ENCODE data around the gene SAPCD2.
A peak's percentile ranks its signal among the peaks of the same experiment; 100 is the strongest.
"Not testable (repeated sequence)": the region's sequence is repeated elsewhere in the genome, so short reads cannot be mapped to it uniquely, and the experiment has no call there.

The SAPCD2 gene

DNA sequence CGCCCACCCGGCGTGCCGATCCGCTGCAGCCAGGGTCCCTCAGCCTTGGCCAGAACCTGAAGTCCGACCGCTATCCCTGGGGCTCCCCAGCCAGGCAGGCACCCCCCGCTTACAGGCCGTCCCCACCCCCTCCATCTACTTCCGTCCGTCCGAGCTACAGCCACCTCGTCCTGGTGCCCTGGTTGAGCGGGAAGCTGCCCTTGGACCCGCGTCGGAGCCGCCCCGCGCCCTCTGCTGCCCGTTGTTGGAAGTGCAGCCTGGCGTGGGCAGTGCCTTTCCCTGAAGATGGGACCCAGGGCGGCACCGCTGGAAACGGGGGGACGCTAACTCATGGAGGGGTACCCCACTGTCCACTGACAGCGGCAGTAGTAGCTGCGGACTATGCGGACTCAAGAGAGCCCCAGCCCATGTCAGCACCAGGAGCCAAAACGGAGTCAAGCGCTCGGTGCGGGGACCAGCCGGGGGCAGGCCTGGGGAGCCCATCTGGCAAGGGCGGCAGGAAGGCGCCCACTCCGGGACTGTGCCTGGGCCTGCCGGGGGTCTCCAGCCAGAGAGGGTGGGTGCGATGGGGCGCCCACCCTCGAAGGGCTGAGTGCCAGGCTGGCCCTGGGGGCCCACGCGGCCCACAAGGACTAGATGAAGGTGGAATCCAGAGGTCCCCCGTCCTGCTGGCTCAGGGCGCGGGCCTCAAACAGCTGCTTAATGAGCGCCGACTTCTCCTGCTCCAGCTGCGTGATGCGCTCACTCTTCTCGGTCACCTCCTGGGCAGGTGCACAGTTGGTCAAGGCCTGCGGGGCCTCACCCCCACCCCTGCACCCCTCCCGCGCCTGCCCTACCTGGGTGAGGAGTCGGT is 6.1 kb downstream of the SAPCD2 start:
- peak; percentile 59 for DNase-seq (ENCODE audit: low spot score)

- DNase-seq (ENCODE audit: low spot score), result no peak
Observed at GRCh38 chr9:137063311-137064026, 6.9 kb downstream of the SAPCD2 start.

- not testable (repeated sequence) for DNase-seq (ENCODE audit: low spot score)
Observed at GRCh38 chr9:137062798-137063197, 7.6 kb downstream of the SAPCD2 start.

GRCh38 chr9:137062384-137062783 is 8.0 kb downstream of the SAPCD2 start:
- DNase-seq (ENCODE audit: low spot score), result no peak

DNA sequence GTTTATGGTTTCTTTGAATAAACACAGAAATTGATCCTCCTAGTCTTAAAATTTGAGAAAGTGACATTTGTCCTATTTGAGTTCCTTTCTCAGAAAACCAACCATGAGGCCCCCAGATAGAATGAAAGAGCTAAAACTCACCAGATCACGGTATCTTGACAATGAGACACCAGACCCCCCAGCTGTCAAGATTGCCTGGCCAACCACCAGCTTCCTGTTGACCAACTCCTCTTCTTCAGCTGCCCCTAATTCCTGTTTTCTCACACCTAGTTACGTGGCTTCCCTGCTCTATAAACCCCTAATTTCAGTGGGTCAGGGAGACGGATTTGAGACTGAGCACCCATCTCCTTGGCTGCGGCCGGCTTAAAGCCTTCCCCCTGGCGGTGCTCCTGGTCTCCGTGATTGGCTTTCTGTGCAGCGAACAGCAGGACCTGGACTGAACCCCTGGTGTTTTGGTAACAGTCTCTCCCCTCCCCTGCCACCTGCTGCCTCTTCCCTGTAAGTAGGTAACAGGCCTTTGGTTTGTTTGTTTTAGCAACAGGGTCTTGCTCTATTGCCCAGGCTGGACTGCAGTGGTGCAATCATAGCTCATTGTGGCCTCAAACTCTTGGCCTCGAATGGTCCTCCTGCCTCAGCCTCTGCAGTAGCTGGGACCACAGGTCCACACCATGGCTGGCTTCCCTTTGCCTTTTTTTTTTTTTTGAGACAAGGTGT is 11.7 kb downstream of the SAPCD2 start:
- DNase-seq (ENCODE audit: low spot score), result no peak

DNA sequence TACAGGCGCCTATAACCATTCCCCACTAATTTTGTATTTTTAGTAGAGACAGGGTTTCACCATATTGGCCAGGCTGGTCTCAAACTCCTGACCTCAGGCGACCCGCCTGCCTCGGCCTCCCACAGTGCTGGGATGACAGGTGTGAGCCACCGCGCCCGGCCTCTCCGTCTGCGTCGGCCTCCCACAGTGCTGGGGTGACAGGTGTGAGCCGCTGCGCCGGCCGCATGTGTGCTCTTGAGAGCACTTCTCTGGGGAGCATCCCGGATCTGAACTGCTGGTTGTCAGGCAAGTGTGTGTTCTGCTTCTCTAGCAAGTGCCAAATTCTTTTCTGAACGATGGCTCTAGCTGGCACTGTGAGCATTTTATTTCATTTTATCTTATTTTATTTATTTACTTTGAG is 12.8 kb downstream of the SAPCD2 start:
- DNase-seq (ENCODE audit: low spot score), result no peak

DNA sequence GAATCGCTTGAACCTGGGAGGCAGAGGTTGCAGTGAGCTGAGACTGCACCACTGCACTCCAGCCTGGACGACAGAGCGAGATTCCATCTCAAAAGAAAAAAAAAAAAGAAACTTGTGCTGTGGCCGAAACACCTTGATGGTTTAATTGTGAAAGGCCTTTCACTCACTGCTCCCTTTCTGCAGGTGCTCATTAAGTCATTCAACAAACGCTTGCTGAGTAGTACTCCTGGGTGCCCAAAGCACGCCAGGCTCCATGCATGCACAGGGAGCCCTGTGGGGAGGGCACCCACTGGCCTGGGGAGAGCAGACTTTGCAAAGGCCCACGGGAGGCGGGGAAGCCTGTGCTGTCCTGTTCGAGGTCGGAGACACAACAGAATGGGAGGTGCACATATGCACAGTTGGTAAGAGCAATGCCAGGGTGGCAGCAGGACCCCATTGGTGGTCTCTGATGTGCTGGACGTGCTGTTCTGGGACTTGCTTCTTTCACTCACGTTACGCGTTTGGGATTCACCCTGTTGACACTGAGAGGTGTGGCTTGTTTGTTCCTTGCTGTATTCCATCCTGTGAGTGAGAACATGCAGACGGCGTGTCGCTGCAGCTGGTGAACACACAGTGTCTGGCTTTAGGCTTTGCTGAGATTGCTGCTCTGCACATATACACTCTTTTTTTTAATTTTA is 13.5 kb downstream of the SAPCD2 start:
- no peak for DNase-seq (ENCODE audit: low spot score)

DNA sequence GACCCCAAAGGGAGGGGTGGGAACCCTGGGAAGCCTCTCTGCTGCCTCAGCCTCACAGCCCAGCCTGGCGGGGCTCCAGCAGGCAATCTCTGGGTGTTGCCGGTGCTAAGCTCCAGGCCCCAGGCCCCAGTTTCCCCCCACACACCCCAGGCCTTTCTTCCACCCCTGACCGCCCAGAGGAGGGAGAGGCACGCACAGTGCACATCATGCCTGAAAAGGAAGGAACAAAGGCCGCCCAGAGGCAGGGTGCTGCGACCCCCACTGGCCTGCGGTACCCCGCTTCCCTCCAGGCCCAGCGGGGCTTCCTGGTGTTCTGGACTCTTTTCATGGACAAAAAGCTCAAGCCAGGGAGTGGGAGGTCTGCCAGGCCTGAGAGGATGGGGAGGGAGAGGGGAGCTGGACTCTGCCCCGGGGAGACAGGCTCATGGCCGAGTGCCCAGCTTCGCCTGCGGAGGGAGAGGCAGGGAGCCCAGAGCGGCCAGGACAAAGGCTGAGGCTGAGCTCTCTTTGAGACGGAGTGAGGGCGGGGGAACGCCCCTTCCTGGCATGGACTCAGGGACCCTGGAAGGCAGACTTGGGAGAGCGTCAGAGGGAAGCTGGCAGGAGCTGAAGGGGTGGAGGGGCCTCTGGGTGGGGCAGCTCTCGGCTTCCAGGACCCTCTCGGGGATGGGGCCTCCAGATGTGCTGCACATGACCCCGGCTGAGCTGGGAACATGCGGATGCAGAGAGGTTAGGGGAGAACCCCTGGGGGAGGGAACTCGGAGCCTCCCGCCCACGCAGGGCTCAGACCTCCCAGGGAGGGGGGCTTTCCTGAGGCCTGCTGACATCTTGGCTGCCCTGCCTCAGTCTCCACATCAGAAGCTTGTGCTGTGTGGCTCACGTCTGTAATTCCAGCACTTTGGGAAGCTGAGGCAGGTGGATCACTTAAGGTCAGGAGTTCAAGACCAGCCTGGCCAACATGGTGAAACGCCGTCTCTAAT is 14.7 kb downstream of the SAPCD2 start:
- no peak for DNase-seq (ENCODE audit: low spot score)

DNA sequence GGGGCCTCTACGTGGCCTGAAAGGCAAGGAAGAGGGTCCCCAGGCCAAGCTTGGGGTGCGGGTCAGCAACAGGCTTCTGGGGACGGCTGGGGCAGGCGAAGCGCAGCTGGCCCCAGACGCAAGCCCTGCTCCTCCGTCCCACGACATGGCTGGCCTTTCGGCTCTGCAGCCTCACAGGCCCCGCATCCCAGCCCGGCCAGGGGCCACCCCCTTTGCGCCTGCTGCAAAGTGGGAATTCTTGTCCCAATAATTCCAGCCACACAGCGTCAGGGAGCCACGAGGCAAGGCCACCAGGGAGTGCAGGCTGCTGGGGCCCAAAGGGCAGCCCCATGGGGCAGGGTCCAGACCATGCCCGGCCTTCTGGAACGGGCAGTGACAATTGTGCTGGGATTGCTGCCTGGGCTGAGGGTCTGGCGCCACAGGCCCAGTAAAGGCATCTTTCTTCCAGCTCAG is 15.4 kb downstream of the SAPCD2 start:
- DNase-seq (ENCODE audit: low spot score), result no peak

DNA sequence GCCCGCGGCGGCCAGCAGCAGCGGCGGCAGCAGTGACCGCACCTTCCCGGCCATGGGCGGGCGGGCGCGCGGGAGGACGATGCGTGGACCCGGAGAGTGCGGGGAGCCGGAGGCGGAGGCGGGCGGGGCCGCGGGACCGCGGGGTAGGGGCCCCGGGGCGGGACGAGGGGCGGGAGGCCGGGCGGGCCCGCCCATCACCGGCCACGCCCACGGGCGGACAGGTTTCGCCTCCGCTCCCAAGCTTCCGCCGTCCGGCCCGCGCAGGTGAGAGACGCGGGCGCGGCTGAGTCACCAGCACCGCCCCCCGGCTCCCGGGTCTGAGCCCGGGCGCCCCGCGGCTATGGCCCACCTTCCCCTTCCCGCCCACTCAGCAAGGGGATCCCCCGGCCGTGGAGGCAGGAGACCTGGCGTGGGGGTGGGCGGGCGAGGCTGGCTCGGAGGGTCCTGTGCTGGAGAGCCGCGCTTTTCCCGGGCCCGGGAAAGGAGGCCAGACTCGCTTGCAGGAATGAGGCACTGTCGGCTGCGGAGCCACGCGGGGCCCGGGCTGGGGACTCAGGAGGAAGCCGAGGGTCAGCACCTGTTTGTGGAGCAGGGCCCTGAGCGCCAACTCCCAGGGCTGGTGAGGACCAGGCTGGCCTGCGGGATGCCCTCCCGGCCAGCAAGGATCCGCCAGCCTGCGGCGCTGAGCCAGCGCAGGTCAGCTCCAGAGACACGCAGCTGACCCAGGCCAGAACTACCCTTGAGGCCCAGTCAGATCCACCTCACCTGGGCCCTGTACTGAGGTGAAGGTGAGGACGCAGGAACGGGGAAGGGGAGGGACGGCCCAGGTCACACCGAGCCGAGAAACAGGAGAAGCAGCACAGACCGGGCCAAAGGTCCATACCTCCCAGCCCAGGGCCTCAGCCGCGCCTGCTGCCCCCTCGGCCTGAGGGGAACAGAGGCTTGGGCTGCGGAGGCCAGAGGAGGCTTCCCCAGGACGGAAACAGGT is 16.1 kb downstream of the SAPCD2 start, which contains the start of gene ENTPD2:
Gene ENTPD2, minus strand, starts transcription at position 118 of the 988 bp plus-strand sequence. Its CDS starts 64 bp downstream, at position 54.
- DNase-seq (ENCODE audit: low spot score), result peak; percentile 36

GRCh38 chr9:137052998-137053943 is 17.1 kb downstream of the SAPCD2 start:
- no peak for DNase-seq (ENCODE audit: low spot score)

DNA sequence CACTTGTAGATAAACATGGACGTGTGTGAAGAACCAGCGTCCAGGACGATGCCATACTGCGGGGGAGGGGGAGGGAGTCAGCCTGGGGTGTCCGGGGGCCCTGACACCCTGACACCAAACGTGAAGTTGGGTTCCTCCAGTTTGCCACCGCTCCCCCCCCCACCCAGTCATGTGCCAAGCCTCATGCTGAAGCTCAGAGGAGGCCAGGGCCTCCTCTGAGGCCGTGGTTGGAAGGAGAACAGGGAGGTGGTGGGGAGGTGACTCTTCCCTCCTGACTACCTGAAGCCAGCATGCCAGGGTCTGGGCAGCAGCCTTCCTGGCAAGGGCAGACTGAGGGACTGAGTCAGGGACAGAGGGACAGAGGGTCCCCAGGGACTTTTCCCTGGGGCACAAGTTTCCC is 18.1 kb downstream of the SAPCD2 start:
- no peak for DNase-seq (ENCODE audit: low spot score)

- DNase-seq (ENCODE audit: low spot score), result no peak
Observed at GRCh38 chr9:137051145-137051724, 19.1 kb downstream of the SAPCD2 start.

DNA sequence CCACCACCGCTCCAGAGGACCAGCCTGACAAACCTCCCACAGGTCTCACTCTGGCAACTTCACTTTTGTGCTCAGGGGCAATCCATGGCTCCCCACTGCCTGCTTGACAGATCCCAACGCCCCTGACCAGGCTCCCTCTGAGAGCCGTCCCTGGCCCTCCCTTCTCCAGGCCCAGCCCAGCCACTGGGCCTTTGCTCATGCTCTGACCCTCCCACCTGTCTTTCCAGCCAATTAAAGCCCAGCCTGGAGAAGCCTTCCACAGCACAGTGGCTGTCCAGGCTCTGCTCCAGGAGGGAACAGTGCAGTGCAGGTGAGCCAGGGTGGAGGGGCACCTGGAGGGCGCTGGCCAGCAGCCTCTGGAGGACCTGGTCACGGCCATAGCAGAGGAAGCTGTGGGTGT is 19.8 kb downstream of the SAPCD2 start:
- DNase-seq (ENCODE audit: low spot score), result no peak

DNA sequence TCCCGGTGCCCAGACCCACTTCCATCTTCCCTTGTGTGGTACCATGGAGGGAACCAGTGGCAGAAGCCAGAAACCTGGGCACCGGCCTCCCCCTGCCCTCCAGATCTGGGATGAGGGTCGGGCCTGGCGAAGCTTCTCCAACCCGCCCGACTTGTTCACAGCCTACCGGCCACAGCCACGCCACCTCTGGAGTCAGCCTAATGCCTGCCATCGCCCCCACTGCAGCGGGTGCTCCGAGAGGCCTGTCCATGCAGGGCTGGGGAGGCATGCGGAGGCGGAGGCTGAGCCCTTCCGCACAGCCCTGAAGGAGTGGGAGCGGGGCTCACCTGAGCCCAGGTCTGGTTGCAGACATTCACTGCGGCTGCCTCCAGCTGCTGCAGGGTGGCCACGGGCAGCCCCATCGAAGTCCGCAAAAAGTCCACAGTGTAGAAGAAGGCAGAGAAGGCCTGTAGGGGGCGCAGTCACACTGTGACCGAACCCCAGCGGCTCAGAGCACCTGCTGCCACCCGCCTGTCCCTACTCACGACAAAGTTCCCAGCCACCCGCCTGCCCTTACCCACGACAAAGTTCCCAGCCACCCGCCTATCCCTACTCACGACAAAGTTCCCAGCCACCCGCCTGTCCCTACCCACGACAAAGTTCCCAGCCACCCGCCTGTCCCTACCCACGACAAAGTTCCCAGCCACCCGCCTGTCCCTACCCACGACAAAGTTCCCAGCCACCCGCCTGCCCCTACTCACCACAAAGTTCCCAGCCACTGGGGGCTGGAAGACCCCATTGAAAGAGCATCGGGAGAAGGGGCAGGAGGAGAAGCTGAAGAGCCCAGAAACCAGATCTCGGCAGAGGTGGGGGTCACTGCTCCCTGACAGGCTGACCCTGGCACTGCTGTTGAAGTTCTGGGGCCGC is 20.6 kb downstream of the SAPCD2 start:
- peak; percentile 55 for DNase-seq (ENCODE audit: low spot score)

- DNase-seq (ENCODE audit: low spot score), result no peak
Observed at GRCh38 chr9:137048655-137049543, 21.5 kb downstream of the SAPCD2 start.

All from CD4-positive, alpha-beta T cell treated with Interleukin-2 at 100 ng/mL for 4 hours (primary cell).